Sigmoid colon (tissue), 7 donors: ENCODE measurements around the gene ZNF19. TPM values are rescaled to one million over a fixed set of nuclear protein-coding genes. Genes with fewer than 3 reads are reported as not detected.

ENCODE experiments used
- DNase-seq: peaks from one replicate; pipeline ENCODE4 v3.0.0-alpha.2; 2019
- H3K27ac ChIP-seq, 4 donors: fragments of 200-600 bp; sonication (generic); one replicate each; pipeline ENCODE4 v1.5.1; 2016 to 2019; ENCODE audit warnings: mild to moderate bottlenecking in 1 of 4
- H3K27me3 ChIP-seq, 3 donors: fragments of 200-600 bp; sonication (generic); one replicate each; pipeline ENCODE4 v1.5.1; 2019; ENCODE audit warnings: mild to moderate bottlenecking in 1 of 3
- H3K36me3 ChIP-seq, 4 donors: fragments of 200-600 bp; sonication (generic); one replicate each; pipeline ENCODE4 v1.5.1; 2016 to 2019
- H3K4me1 ChIP-seq, 4 donors: fragments of 200-600 bp; sonication (generic); one replicate each; pipeline ENCODE4 v1.5.1; 2017 to 2019
- H3K4me3 ChIP-seq, 4 donors: fragments of 200-600 bp; sonication (generic); one replicate each; pipeline ENCODE4 v1.5.1; 2017 to 2019; ENCODE audit warnings: mild to moderate bottlenecking in 2 of 4, moderate library complexity in 1 of 4
- H3K9me3 ChIP-seq, 4 donors: fragments of 200-600 bp in 3 of 4; sonication (generic) in 3 of 4; one replicate each; pipeline versions ENCODE4 v1.5.1 to v1.6.1; 2013 to 2019
- EP300 ChIP-seq, 4 donors: sonication (generic); formaldehyde crosslinking; IDR thresholded peaks; one replicate each; pipeline ENCODE4 v1.6.1; 2017; ENCODE audit warnings: antibody characterized with exemption in 4 of 4
- POLR2A ChIP-seq, 2 donors: fragments of 450-650 bp; IDR thresholded peaks; one replicate each; pipeline ENCODE4 v1.6.1; 2016; ENCODE audit warnings: antibody characterized with exemption in 2 of 2, mild to moderate bottlenecking in 2 of 2, moderate library complexity in 2 of 2
- POLR2AphosphoS5 ChIP-seq, 4 donors: sonication (generic); formaldehyde crosslinking; IDR thresholded peaks; one replicate each; pipeline ENCODE4 v1.6.1; 2017; ENCODE audit warnings: antibody characterized with exemption in 4 of 4
- WGBS, 2 donors: extraction: QIAGEN DNeasy Blood & Tissue Kit; methylation state at CpG; one replicate each; pipeline ENCODE4 v1.1.7; 2013; 5-methylcytosine and 5-hydroxymethylcytosine counted together
- intact Hi-C: fragments of 100-400 bp; cut with DNase I; formaldehyde crosslinking; loops from one replicate; pipeline ENCODE4 v1.15.1; 2023
- polyA plus RNA-seq, 3 donors: library from polyadenylated mRNA; stranded (reverse); fragments of 200-250 nt; gene quantifications; one replicate each; pipeline ENCODE4 v1.2.3, GENCODE V29; 2013
- total RNA-seq, 4 donors: library from RNA; depleted of rRNA; stranded (reverse); fragments of >200 nt; gene quantifications; one replicate each; pipeline ENCODE4 v1.1.0, GENCODE V29; 2016
- TF ChIP-seq, protein P1 (sequence below), 4 experiments: fragments of 450-650 bp in 3 of 4; fragments of 200-600 bp in 1 of 4; IDR thresholded peaks; one replicate each; pipeline ENCODE4 v1.5.1; 2016 to 2019; ENCODE audit warnings: antibody characterized with exemption in 4 of 4, mild to moderate bottlenecking in 3 of 4, moderate library complexity in 2 of 4
- donor health status: healthy with polysubstance abuse.
- donor health status: Bipolar disorder and iron deficiency.
- donor health status: healthy.

The ZNF19 gene
- total and polyA plus RNA-seq, 7 donors = 2.3 to 7.4 (median 5.2) TPM

DNA sequence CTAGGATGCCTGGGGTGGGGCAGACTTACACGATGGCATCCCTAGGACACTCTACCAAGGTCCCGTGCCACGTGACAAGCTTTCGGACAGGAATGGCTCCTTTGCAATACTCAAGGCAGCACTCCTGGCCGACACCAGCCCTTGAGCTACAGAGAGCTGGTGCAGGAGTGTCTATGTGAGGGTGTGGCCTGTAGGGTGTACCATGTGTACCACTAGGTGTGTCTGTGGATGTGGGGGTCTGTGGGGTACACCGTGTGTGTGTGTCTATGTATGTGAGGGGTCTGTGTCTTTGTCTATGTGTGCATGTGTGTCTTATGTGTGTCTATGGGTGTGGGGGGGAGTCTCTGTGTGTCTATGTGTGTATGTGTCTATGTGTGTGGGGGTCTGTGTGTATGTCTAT, 45.4 kb downstream of the ZNF19 start:
- no peak for TF ChIP-seq EP300 (IDR thresholded peaks at IDR 0.05)
- no peak for TF ChIP-seq POLR2A (IDR thresholded peaks at IDR 0.05)
- TF ChIP-seq, protein P1, sequence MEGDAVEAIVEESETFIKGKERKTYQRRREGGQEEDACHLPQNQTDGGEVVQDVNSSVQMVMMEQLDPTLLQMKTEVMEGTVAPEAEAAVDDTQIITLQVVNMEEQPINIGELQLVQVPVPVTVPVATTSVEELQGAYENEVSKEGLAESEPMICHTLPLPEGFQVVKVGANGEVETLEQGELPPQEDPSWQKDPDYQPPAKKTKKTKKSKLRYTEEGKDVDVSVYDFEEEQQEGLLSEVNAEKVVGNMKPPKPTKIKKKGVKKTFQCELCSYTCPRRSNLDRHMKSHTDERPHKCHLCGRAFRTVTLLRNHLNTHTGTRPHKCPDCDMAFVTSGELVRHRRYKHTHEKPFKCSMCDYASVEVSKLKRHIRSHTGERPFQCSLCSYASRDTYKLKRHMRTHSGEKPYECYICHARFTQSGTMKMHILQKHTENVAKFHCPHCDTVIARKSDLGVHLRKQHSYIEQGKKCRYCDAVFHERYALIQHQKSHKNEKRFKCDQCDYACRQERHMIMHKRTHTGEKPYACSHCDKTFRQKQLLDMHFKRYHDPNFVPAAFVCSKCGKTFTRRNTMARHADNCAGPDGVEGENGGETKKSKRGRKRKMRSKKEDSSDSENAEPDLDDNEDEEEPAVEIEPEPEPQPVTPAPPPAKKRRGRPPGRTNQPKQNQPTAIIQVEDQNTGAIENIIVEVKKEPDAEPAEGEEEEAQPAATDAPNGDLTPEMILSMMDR (IDR thresholded peaks at IDR 0.05) = no peak
- TF ChIP-seq POLR2AphosphoS5 (IDR thresholded peaks at IDR 0.05) = no peak
- Histone ChIP-seq H3K9me3 (peaks cover 22 to 39% (median 36%) of the 10 kb centered on the region in 4 donors), H3K4me1 (no peaks in the 10 kb centered on the region), H3K36me3 (peaks cover 7 to 11% (median 10%) of the 10 kb centered on the region in 4 donors), H3K4me3 (no peak overlapping the region), H3K27me3 (peaks cover 0 to 17% (median 0%) of the 10 kb centered on the region in 3 donors), H3K27ac (no peak overlapping the region)
- 95% methylated on average over 6 of the region's 6 CpGs for WGBS, 2 donors
- intact Hi-C loops = no loop called here
- DNase-seq = no peak

GRCh38 chr16:71442051-71442440, 47.1 kb downstream of the ZNF19 start, which contains the start of gene TLE7:
TLE7 (minus strand) TSS chr16:71442054; CDS start chr16:71433324, 8,730 bp downstream.
- Histone ChIP-seq H3K9me3 (peaks cover 11 to 28% (median 20%) of the 10 kb centered on the region in 4 donors), H3K27ac (no peak within 1 kb of the TSS), H3K4me3 (no peak within 1 kb of the TSS), H3K4me1 (no peaks in the 10 kb centered on the region), H3K36me3 (no peaks in the 10 kb centered on the region), H3K27me3 (peaks cover 0 to 17% (median 0%) of the 10 kb centered on the region in 3 donors)
- DNase-seq = no peak
- WGBS, 2 donors = 86 to 90% methylated on average over 13 of the region's 13 CpGs
- TF ChIP-seq EP300 (IDR thresholded peaks at IDR 0.05) (no peak), POLR2A (IDR thresholded peaks at IDR 0.05) (no peak)
- TF ChIP-seq, protein P1 (IDR thresholded peaks at IDR 0.05) = no peak
- intact Hi-C loops = no loop called here

DNA sequence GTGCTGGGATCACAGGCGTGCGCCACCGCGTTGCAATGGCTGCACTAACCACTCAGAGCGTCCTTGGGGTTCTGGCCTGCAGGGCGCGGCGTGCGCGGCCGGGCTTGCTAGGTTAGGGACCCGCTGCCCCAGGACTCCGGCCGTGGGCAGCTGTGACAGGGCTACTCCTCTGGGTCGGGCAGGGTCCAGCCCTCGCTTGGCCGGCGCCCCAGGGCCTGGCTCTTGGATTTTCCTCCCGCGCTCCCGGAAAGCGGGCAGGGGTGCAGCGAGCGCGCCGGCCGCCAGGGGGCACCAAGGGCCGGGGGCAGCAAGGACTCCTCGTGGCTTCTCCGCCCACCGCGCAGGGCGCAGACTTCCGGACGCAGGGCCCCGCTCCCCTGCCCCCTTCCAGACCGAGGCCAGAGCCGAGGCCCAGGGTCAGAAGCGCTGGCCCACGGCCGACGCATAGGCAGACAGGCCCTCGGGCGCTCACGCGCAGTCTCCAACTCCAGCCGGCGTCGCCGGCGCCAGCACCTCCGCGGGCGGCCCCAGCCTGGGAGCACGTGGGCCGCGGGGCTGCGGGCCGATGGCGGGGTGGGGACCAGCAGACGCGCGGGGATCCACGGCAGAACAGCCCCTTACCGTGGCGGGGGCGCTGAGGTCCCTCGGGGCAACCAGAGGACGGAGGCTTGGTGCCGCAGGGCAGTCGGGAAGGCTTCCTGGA, 47.6 kb downstream of the ZNF19 start:
- no peaks in the 10 kb centered on the region for H3K4me1 ChIP-seq
- DNase-seq = no peak
- TF ChIP-seq EP300 (IDR thresholded peaks at IDR 0.05) = no peak
- TF ChIP-seq, protein P1 (IDR thresholded peaks at IDR 0.05) = no peak
- no peak for TF ChIP-seq POLR2AphosphoS5 (IDR thresholded peaks at IDR 0.05)
- TF ChIP-seq POLR2A (IDR thresholded peaks at IDR 0.05) = no peak
- peaks cover 6 to 25% (median 15%) of the 10 kb centered on the region in 4 donors for H3K9me3 ChIP-seq
- intact Hi-C loops = no loop called here
- WGBS, 2 donors = 46 to 67% methylated on average over 71 of the region's 71 CpGs
- peaks cover 0 to 17% (median 0%) of the 10 kb centered on the region in 3 donors for H3K27me3 ChIP-seq
- no peak overlapping the region for H3K27ac ChIP-seq
- no peak overlapping the region for H3K4me3 ChIP-seq
- H3K36me3 ChIP-seq = no peaks in the 10 kb centered on the region

- no peaks in the 10 kb centered on the region for H3K36me3 ChIP-seq
Observed at GRCh38 chr16:71440669-71441347, 48.3 kb downstream of the ZNF19 start.

More at GRCh38 chr16:71440669-71441347, 48.3 kb downstream of the ZNF19 start:
- H3K27ac ChIP-seq = no peak overlapping the region
- TF ChIP-seq POLR2A (IDR thresholded peaks at IDR 0.05) = no peak
- TF ChIP-seq, protein P1 (IDR thresholded peaks at IDR 0.05) = no peak
- no peak for TF ChIP-seq POLR2AphosphoS5 (IDR thresholded peaks at IDR 0.05)
- no peak for TF ChIP-seq EP300 (IDR thresholded peaks at IDR 0.05)
- WGBS, 2 donors = 62 to 76% methylated on average over 25 of the region's 25 CpGs
- DNase-seq = no peak
- peaks cover 0 to 17% (median 0%) of the 10 kb centered on the region in 3 donors for H3K27me3 ChIP-seq
- intact Hi-C loops = no loop called here
- H3K4me1 ChIP-seq = no peaks in the 10 kb centered on the region
- H3K9me3 ChIP-seq = peaks cover 3 to 20% (median 10%) of the 10 kb centered on the region in 4 donors
- H3K4me3 ChIP-seq = no peak overlapping the region
